Stomach (tissue), 4 donors: ENCODE measurements around the gene BANP.
"Not testable (repeated sequence)": the region's sequence is repeated elsewhere in the genome, so short reads cannot be mapped to it uniquely, and the experiment has no call there.

Source experiments
- POLR2A ChIP-seq, 4 donors: fragments of 450-650 bp; IDR thresholded peaks; one replicate each; pipeline ENCODE4 v1.6.1; 2016; ENCODE audit warnings: antibody characterized with exemption in 4 of 4, control low read depth in 2 of 4, mild to moderate bottlenecking in 1 of 4, moderate library complexity in 1 of 4
- POLR2AphosphoS5 ChIP-seq, 3 donors: sonication (generic); formaldehyde crosslinking; IDR thresholded peaks; one replicate each; pipeline ENCODE4 v1.6.1; 2016; ENCODE audit warnings: antibody characterized with exemption in 3 of 3
- TF ChIP-seq, protein P1 (sequence below), 7 experiments: fragments of 450-650 bp in 4 of 7; fragments of 200-600 bp in 3 of 7; sonication (generic) in 3 of 7; IDR thresholded peaks; one replicate each; pipeline ENCODE4 v1.5.1; 2016 to 2019; ENCODE audit warnings: antibody characterized with exemption in 7 of 7, control low read depth in 2 of 7, mild to moderate bottlenecking in 1 of 7

DNA sequence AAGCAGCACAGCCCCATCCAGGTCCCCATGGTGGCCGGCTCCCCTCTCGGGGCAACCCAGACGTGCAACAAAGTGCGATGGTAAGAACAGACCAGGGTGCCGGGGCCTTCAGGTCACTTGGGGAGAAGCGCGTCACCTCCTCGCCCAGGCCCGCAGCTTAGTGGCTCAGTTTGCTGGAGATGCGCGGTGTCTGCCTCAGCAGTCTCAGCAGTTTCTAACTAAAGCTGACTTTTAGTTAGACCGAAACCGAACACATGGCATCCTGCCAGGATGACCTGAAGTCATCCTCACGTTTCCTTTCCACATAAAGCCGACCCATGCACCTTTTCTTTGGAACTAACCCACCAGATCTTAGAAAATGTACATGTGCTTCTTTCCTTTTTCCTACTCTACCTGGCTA is 32.9 kb downstream of the BANP start:
- TF ChIP-seq, protein P1, sequence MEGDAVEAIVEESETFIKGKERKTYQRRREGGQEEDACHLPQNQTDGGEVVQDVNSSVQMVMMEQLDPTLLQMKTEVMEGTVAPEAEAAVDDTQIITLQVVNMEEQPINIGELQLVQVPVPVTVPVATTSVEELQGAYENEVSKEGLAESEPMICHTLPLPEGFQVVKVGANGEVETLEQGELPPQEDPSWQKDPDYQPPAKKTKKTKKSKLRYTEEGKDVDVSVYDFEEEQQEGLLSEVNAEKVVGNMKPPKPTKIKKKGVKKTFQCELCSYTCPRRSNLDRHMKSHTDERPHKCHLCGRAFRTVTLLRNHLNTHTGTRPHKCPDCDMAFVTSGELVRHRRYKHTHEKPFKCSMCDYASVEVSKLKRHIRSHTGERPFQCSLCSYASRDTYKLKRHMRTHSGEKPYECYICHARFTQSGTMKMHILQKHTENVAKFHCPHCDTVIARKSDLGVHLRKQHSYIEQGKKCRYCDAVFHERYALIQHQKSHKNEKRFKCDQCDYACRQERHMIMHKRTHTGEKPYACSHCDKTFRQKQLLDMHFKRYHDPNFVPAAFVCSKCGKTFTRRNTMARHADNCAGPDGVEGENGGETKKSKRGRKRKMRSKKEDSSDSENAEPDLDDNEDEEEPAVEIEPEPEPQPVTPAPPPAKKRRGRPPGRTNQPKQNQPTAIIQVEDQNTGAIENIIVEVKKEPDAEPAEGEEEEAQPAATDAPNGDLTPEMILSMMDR (IDR thresholded peaks at IDR 0.05), result not testable (repeated sequence)
- TF ChIP-seq POLR2AphosphoS5, POLR2A (IDR thresholded peaks at IDR 0.05): not testable (repeated sequence)
